Measurements from ENCODE around the gene DEPP1.

DNA sequence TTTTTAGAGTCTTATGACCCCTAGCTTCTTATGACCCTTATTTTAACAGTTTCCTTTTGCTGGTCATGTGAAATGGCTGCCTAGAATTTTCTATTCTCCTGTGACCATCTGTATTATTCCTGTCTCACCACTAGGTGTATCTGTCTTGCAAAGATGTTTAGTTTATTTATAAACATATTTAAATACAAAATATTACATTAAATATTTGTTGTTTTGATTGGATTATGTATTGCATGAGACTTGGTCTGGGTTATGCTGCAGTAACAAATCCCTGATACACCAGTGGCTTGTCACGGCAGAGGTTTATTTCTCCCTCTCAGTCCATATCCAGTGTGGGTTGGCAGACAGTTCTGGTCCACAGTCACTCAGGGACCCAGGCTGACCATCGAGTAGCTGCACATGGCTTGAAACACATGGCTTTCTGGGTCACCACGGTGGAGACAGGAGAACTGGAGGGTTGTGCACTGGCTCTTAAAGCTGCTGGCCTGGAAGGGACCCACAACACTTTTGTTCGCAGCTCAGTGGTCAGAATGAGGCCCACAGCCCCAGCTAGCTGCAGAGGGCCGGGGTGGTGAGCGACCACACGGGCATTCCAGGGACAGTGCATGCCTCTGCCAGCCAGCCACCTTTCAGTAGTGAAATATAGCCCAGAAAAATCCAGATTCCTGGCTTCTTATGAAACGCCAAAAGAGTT lies 11.6 kb downstream of the DEPP1 start:
- no peak for TF ChIP-seq POLR2A (IDR thresholded peaks at IDR 0.05)
- TF ChIP-seq, protein P1, sequence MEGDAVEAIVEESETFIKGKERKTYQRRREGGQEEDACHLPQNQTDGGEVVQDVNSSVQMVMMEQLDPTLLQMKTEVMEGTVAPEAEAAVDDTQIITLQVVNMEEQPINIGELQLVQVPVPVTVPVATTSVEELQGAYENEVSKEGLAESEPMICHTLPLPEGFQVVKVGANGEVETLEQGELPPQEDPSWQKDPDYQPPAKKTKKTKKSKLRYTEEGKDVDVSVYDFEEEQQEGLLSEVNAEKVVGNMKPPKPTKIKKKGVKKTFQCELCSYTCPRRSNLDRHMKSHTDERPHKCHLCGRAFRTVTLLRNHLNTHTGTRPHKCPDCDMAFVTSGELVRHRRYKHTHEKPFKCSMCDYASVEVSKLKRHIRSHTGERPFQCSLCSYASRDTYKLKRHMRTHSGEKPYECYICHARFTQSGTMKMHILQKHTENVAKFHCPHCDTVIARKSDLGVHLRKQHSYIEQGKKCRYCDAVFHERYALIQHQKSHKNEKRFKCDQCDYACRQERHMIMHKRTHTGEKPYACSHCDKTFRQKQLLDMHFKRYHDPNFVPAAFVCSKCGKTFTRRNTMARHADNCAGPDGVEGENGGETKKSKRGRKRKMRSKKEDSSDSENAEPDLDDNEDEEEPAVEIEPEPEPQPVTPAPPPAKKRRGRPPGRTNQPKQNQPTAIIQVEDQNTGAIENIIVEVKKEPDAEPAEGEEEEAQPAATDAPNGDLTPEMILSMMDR (IDR thresholded peaks at IDR 0.05) = no peak

Data from lower leg skin (tissue), 3 donors.